Cardiac muscle cell (in vitro differentiated cells and primary cell): ENCODE results near the gene ACP4. TPM values are rescaled to one million over a fixed set of nuclear protein-coding genes. Genes with fewer than 3 reads are reported as not detected.
"Not testable (repeated sequence)": the region's sequence is repeated elsewhere in the genome, so short reads cannot be mapped to it uniquely, and the experiment has no call there.

Source experiments
- DNase-seq, 2 donors: peaks; one replicate each; pipeline versions ENCODE4 v3.0.0 to v3.0.0-alpha.2; 2010 to 2017; ENCODE audit warnings: low read depth in 1 of 2, low spot score in 1 of 2
- H3K27ac ChIP-seq: fragments of 200-600 bp; sonication (generic); 2 replicates; pipeline ENCODE4 v1.5.1; 2016
- H3K27me3 ChIP-seq: fragments of 200-600 bp; sonication (generic); 2 replicates; pipeline ENCODE4 v1.6.0; 2016; ENCODE audit warnings: control low read depth
- H3K36me3 ChIP-seq: fragments of 200-600 bp; sonication (generic); 2 replicates; pipeline ENCODE4 v1.5.1; 2016; ENCODE audit warnings: control low read depth
- H3K4me1 ChIP-seq: fragments of 200-600 bp; sonication (generic); 2 replicates; pipeline ENCODE4 v1.8.1; 2017; ENCODE audit warnings: low read depth, mild to moderate bottlenecking, mixed run types
- H3K4me3 ChIP-seq: fragments of 200-600 bp; sonication (generic); 2 replicates; pipeline ENCODE4 v1.5.1; 2016; ENCODE audit warnings: mild to moderate bottlenecking
- H3K9me3 ChIP-seq: fragments of 200-600 bp; sonication (generic); 2 replicates; pipeline ENCODE4 v1.5.1; 2017; ENCODE audit warnings: low read depth, mild to moderate bottlenecking, control low read depth
- polyA plus RNA-seq: library from polyadenylated mRNA; unstranded; fragments of >200 nt; fragmentation: Nextera tagmentation; extraction: Ambion mirVana; gene quantifications from 2 replicates; pipeline ENCODE4 v1.2.1, GENCODE V29; 2016
- total RNA-seq: library from RNA; depleted of rRNA; stranded (reverse); fragments of >200 nt; gene quantifications from 2 replicates; pipeline ENCODE4 v1.2.3, GENCODE V29; 2016
- TF ChIP-seq, protein P1 (sequence below): IDR thresholded peaks from 2 replicates; pipeline ENCODE4 v1.5.1; 2012; ENCODE audit warnings: low read depth, mild to moderate bottlenecking, low read length

ACP4 gene
- total and polyA plus RNA-seq, 2 experiments from 2014 or later: 0.23 TPM; not detected in 1

DNA sequence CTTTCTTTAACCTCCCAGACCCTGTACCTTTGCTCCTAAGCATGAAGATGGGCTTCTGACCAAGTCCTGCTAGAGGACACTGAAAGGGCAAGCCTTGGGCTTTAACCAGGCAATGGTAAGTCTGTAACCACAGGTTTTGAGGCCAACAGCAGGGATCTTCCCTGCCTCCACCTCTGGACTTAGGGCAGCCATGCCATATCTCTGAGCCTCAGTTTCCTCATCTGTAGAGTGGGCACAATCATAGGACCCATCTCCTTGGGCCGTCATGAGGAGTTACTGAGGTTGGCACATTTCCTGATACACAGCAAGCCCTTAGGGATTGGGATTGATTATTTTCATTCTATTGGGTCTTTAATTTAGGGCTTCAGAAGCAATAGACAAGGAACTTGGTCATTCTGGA lies 18.6 kb downstream of the ACP4 start:
- peaks cover 29% of the 10 kb centered on the region for H3K27me3 ChIP-seq
- H3K4me1 ChIP-seq: no peaks in the 10 kb centered on the region
- H3K27ac ChIP-seq: no peak overlapping the region
- DNase-seq: no peak
- H3K36me3 ChIP-seq: no peaks in the 10 kb centered on the region
- TF ChIP-seq, protein P1, sequence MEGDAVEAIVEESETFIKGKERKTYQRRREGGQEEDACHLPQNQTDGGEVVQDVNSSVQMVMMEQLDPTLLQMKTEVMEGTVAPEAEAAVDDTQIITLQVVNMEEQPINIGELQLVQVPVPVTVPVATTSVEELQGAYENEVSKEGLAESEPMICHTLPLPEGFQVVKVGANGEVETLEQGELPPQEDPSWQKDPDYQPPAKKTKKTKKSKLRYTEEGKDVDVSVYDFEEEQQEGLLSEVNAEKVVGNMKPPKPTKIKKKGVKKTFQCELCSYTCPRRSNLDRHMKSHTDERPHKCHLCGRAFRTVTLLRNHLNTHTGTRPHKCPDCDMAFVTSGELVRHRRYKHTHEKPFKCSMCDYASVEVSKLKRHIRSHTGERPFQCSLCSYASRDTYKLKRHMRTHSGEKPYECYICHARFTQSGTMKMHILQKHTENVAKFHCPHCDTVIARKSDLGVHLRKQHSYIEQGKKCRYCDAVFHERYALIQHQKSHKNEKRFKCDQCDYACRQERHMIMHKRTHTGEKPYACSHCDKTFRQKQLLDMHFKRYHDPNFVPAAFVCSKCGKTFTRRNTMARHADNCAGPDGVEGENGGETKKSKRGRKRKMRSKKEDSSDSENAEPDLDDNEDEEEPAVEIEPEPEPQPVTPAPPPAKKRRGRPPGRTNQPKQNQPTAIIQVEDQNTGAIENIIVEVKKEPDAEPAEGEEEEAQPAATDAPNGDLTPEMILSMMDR: no peak
- H3K9me3 ChIP-seq: no peaks in the 10 kb centered on the region
- no peak overlapping the region for H3K4me3 ChIP-seq

DNA sequence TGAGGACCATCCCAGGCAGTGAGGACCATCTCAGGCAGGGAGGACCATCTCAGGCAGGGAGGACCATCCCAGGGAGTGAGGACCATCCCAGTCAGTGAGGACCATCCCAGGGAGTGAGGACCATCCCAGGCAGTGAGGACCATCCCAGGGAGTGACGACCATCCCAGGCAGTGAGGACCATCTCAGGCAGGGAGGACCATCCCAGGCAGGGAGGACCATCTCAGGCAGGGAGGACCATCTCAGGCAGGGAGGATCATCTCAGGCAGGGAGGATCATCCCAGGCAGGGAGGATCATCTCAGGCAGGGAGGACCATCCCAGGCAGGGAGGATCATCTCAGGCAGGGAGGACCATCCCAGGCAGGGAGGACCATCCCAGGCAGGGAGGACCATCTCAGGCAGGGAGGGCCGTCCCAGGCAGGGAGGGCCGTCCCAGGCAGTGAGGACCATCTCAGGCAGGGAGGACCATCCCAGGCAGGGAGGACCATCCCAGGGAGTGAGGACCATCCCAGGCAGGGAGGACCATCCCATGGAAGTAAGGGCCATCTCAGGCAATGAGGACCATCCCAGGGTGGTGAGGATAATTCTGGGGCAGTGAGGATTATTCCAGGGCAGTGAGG lies 21.5 kb downstream of the ACP4 start:
- H3K36me3 ChIP-seq, H3K9me3 ChIP-seq, H3K4me3 ChIP-seq, H3K27ac ChIP-seq, DNase-seq, H3K4me1 ChIP-seq: not testable (repeated sequence)
- H3K27me3 ChIP-seq: peaks cover 29% of the 10 kb centered on the region

DNA sequence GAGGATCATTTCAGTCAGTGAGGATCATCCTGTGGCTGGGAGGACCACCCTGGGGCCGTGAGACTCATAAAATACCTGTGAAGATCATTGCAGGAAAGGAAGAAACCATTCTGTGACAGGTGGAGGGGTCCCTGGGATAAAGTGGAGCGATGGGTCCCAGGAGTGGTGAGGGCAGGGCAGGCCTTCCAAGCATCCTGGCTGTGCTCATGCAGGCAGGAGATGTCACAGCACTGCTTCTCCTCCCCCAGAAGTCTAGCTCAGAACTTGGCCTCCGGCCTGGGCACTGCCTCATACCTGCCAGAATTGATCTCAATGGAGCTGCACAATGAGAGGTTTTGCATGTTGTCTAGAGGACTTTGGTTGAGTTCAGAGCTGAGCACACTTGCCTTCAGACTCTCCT lies 22.3 kb downstream of the ACP4 start:
- Histone ChIP-seq H3K36me3 (no peaks in the 10 kb centered on the region), H3K9me3 (no peaks in the 10 kb centered on the region), H3K4me3 (no peak overlapping the region), H3K27me3 (peaks cover 34% of the 10 kb centered on the region), H3K4me1 (no peaks in the 10 kb centered on the region), H3K27ac (no peak overlapping the region)
- no peak for DNase-seq
- TF ChIP-seq, protein P1: no peak

DNA sequence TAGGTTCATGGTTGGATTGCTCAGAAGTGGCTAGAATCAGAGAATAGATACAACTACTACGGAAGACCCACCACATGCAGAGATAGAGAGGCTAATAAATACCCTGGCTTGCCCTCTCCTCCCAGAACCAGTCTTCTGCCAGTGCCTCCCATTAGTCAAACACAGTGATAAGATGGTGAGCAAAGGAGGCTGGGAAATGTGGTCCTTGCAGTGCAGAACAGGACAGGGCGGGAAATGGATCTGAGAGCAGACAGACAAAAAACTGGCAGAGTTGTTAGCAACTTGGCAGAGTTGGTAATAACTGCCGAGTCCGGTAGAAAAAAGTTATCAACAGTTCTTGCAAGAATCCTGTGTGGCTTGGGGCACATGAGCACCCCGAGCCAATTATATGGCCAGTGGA lies 24.7 kb downstream of the ACP4 start:
- H3K9me3 ChIP-seq: no peaks in the 10 kb centered on the region
- no peak for DNase-seq
- H3K4me3 ChIP-seq: no peak overlapping the region
- H3K27ac ChIP-seq: no peak overlapping the region
- no peaks in the 10 kb centered on the region for H3K4me1 ChIP-seq
- TF ChIP-seq, protein P1: no peak
- H3K36me3 ChIP-seq: no peaks in the 10 kb centered on the region
- peaks cover 40% of the 10 kb centered on the region for H3K27me3 ChIP-seq

DNA sequence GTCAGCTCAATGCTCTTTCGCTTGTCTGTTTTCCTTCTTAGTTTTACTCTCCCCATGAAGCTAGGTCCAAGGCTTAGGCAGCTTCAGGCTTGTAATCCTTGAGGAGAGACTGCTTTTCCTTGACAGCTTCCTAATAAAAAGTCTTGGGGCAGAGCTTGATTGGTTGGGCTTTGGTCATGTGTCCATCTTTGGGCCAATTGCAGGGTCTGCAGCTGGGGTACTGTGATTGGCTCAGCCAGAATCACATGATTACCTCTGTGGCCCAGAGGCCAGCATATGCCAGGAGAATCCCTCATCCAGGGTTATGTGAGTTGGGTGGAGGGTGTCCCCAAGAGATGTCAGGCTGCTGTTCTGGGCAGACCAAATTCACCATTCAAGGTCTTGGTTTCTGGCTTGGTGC lies 25.2 kb downstream of the ACP4 start:
- Histone ChIP-seq H3K27me3 (peaks cover 45% of the 10 kb centered on the region), H3K4me1 (no peaks in the 10 kb centered on the region)

More for the DNA sequence above, 25.2 kb downstream of the ACP4 start:
- H3K36me3 ChIP-seq: no peaks in the 10 kb centered on the region
- TF ChIP-seq, protein P1: no peak
- no peak overlapping the region for H3K4me3 ChIP-seq
- H3K27ac ChIP-seq: no peak overlapping the region
- H3K9me3 ChIP-seq: no peaks in the 10 kb centered on the region
- no peak for DNase-seq
